ENCODE measurements around the gene APOBEC3A. TPM values are rescaled to one million over a fixed set of nuclear protein-coding genes. Genes with fewer than 3 reads are reported as not detected.

The APOBEC3A gene
- total RNA-seq, 1 donor from 2014 or later, result 1.0 TPM

- no peaks in the 10 kb centered on the region for H3K27me3 ChIP-seq (ENCODE audit: control insufficient read depth, insufficient read depth, low read length)
These were observed 11.4 kb downstream of the APOBEC3A start for GRCh38 chr22:38968801-38969200.

GRCh38 chr22:38970551-38970950 is 13.1 kb downstream of the APOBEC3A start:
- DNase-seq (ENCODE audit: low read depth), result no peak
- no peak for TF ChIP-seq CTCF (IDR thresholded peaks at IDR 0.05; ENCODE audit: insufficient read depth, low read length, poor library complexity, severe bottlenecking)
- H3K4me3 ChIP-seq (ENCODE audit: low read depth, low read length), result no peak overlapping the region
- no peaks in the 10 kb centered on the region for H3K36me3 ChIP-seq (ENCODE audit: control insufficient read depth, insufficient read depth, low read length)
- H3K27me3 ChIP-seq (ENCODE audit: control insufficient read depth, insufficient read depth, low read length), result no peaks in the 10 kb centered on the region

More at GRCh38 chr22:38968801-38969200, 11.4 kb downstream of the APOBEC3A start:
- no peak for TF ChIP-seq CTCF (IDR thresholded peaks at IDR 0.05; ENCODE audit: insufficient read depth, low read length, poor library complexity, severe bottlenecking)
- Histone ChIP-seq H3K36me3 (ENCODE audit: control insufficient read depth, insufficient read depth, low read length) (no peaks in the 10 kb centered on the region), H3K4me3 (ENCODE audit: low read depth, low read length) (no peak overlapping the region)
- DNase-seq (ENCODE audit: low read depth), result no peak

- Histone ChIP-seq H3K36me3 (ENCODE audit: control insufficient read depth, insufficient read depth, low read length) (no peaks in the 10 kb centered on the region), H3K4me3 (ENCODE audit: low read depth, low read length) (no peak overlapping the region), H3K27me3 (ENCODE audit: control insufficient read depth, insufficient read depth, low read length) (no peaks in the 10 kb centered on the region)
- no peak for TF ChIP-seq CTCF (IDR thresholded peaks at IDR 0.05; ENCODE audit: insufficient read depth, low read length, poor library complexity, severe bottlenecking)
- DNase-seq (ENCODE audit: low read depth), result no peak
These were observed 13.8 kb downstream of the APOBEC3A start for GRCh38 chr22:38971202-38971601.

GRCh38 chr22:38971791-38972190 is 14.4 kb downstream of the APOBEC3A start:
- no peaks in the 10 kb centered on the region for H3K36me3 ChIP-seq (ENCODE audit: control insufficient read depth, insufficient read depth, low read length)
- no peak for DNase-seq (ENCODE audit: low read depth)
- H3K27me3 ChIP-seq (ENCODE audit: control insufficient read depth, insufficient read depth, low read length), result no peaks in the 10 kb centered on the region
- no peak for TF ChIP-seq CTCF (IDR thresholded peaks at IDR 0.05; ENCODE audit: insufficient read depth, low read length, poor library complexity, severe bottlenecking)
- no peak overlapping the region for H3K4me3 ChIP-seq (ENCODE audit: low read depth, low read length)

- TF ChIP-seq CTCF (IDR thresholded peaks at IDR 0.05; ENCODE audit: insufficient read depth, low read length, poor library complexity, severe bottlenecking), result no peak
- H3K27me3 ChIP-seq (ENCODE audit: control insufficient read depth, insufficient read depth, low read length), result no peaks in the 10 kb centered on the region
- no peaks in the 10 kb centered on the region for H3K36me3 ChIP-seq (ENCODE audit: control insufficient read depth, insufficient read depth, low read length)
- no peak overlapping the region for H3K4me3 ChIP-seq (ENCODE audit: low read depth, low read length)
- no peak for DNase-seq (ENCODE audit: low read depth)
These were observed 15.1 kb downstream of the APOBEC3A start for GRCh38 chr22:38972558-38972957.
